Middle frontal gyrus (tissue), 1 donor: ENCODE results near the gene PPP2R2D.

ENCODE experiments used
- DNase-seq: peaks from one replicate; pipeline ENCODE4 v3.0.0-alpha.2; 2015; ENCODE audit warnings: low spot score; ENCODE audit errors: extremely low spot score

The PPP2R2D gene

DNA sequence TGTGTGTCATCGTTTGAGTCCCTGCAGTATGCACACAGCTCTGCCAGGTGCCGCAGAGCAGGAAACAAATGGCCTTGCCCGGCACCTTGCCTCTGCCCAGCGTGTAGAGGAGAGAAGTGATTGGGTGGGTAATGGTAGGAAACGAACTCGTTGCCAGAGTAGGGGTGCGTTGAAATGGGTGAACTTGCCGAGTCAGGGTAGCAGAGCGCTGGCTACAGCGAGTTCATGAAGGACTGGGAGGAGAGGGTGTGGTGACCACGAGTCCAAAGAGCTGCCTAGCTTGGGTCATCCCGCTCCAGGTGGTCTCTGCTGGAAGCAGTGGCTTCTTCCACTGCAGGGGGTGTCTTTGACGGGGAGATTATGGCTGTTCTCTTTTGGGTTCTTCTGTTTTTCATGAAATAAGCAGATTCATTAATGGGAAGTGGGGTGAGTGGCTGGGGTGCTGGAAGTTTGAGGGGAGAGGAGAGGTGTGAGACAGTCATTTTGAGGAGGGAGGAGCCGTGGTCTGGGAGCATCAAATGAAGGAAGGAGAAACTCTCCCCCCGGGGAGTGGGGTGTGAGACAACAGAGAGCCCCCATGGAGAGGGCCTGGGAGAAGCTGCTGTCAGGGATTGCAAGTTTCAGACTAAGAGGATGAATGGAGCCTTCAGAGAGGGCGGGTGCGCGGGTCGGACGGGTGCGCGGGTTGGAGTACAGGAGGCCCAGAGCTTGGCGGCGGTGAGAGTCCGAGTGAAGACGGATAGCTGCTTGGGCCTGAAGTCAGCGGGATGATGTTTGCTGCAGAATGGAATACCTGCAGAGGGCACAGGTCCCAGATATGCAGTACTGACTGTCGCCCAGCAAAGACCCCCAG, 26.2 kb downstream of the PPP2R2D start:
- no peak for DNase-seq

DNA sequence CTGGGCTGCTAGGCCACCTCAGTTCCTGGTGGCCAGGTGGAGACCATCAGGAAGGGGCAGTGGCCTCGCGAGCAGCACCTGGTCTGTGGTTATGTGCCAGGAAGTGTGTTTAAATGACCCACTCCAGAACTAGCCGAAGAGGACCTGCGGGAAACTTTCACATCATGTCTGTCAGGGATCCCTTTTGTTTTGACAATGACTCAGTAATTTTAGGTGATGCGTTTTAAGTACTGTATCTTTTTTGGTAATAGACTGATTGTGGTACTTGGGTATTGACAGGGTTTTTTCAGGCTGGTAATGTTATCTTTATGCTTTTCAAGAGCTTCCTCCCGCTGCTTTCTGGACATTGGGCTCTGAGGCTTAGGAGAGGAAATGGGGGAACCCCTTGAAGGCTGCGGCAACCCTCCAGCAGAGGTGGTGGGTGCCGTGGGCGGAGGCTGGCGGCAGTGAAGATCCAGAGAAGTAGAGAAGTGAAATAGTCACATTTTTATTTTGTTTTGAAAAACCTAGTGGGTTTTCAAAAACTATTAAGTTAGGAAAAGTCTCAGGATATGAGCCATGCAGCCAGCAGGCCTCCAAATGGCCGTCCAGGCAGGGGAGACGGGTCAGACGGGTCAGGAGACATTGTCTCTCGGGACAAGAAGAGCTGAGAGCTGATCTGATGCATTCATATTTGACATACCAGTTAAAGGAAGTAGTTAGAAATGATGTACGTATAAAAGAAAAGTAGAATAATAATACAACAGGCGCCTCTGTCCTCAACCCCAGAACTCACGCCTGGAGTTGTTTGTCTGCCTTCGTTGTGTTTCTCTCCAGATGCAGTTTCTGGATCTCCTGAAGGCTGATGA, 27.7 kb downstream of the PPP2R2D start:
- no peak for DNase-seq

DNA sequence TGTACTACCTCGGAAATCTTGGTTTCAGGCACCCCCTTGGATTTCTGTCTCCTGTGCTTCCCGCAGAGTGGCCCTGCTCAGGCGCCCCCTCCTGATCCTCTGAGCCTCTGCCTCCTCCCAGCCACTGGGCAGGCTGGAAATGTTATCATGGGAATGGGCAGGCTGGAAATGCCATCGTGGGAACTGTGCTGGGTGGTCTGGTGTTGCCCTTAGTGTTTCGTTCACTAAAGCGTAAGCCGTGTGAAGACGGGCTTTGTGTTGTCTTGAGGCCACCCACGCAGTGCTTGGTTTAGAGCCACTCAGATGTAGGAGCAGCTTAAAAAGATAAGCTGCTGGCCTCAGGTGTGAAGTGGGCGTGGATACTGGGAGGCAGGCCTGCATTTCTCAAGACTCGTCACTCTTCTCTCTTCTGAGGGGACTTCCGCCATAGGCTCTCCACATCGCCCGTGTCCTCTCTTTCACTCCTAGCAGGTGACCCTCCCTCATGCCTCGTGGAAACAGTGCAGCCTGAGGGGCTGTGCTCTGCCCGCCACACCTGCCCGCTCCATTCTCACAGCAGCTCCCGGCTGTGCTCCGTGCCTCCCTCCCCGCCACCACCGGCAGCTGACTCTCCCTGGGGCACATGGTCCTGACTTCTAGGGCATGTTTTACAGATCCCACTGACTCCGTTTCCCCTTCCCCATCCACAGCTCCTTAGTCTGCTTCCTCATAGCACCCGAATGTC, 28.5 kb downstream of the PPP2R2D start:
- DNase-seq: no peak

DNA sequence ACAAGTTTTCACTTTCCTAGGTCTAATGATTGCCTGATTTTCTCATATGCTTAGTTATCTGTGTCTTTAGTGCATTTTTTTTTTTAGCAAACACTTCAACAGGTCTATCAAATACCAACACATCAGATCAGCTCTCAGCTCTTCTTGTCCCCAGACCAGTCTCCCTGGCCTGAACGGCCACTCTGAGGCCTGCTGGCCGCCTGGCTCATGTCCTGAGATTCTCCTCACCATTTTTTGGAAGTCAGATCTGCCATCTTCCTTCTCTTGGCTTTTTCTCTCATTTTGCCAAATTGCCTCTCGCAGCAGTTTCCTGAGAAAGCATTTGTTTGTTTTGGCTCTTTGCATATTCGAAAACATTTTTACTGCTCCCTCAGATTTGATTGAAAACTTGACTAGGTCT, 29.3 kb downstream of the PPP2R2D start:
- DNase-seq: no peak

DNA sequence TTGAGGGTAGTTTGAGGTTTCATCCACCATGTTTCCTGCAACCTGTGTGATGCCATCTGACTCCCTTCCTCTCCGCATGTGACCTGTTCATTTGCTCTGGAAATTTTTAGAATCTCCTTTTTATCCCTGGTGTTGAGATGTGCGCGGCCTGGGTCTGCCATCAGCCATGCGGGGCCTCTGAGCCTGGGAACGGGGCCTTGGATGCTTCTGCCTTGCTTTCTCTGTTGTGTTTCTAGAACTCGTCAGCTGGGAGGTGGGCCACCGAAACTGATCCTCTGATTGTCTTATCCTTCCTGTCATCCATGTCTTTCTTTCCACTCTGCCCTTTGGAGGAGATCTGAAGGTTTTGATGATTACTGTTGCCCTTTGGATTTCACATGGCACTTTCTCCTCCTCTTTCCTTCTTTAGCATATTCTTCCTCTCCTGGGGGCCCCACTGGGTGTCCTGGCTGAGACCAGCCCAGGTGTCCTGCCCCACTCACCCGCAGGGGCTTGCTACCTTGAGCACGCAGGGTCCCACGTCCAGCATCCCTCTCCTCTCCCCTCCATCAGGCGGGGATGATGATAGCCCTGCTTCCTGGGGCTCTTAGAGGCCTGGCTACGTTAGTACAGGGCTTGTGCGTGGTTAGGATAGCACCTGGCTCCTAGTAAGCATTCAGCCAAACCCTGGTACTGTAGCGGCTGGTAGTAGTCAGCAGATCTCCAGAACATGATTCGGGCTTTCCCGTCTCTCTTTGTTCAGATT, 29.9 kb downstream of the PPP2R2D start:
- no peak for DNase-seq

DNA sequence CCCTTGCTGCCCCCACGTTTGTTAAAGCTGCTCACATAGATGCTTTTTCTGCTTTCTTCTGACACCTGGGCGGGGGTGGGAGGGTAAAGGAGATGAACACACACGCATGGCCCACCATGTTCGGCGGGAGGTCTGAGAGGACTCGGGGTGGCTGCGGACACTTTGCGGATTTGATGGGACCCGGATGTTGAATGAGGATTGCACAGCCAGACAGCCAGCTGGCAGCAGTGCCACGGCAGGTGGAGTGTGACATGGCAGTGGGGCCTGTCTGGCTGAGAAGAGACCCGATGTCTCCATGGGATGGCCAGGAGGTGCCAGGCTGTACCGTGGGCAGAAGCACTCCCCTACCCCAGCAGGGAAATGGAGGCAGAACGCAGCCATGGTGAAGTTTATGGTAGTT, 31.2 kb downstream of the PPP2R2D start:
- DNase-seq: no peak

DNA sequence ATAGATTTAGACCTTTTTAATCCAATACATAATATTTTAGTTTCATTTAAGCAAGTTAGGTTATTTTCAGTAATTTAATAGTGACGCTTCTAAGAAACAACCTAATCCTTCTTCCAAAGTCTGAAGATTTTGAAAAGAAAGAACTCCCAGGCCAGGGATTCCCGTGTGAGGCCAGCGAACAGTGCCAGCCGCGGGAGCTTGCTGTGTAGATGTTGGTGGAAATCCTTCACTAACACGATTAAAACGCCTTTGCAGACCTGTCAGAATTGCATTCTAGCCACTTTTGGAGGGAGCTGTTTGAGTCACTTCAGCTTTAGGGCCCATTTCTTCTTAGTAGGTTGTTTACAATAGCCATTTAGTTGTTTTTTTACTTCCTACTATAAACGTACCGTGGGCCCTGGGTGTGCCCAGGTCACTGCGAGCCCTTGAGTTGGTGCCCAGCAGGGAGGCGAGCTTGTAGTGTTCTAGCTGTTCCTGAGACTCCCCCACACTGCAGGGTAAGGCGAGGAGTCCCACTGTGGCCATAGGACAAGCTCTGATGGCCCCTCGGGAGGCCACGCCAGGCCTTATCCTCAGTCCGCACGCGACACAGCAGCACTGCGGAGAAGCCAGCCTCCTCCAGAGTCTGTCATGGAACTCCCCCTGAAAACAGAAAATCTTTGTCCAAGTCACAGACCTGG, 32.3 kb downstream of the PPP2R2D start:
- DNase-seq: no peak

DNA sequence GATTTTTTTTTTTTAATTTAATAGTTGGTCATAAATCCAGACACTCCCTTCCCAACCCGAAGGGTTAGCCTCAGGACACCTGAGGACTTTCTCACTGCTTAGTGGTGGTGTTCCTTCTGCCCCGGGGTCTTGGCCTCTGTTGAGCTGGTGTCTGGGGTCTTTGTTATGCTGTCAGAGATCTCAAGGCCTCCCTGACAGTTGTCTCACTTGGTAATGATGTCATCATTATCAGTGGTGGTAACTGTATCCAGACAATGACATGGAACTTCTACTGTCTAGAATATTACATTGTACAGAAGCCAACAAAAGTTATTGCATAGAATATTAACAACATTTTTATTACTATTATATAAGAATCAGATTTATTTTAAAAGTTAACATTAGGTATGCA, 32.9 kb downstream of the PPP2R2D start:
- DNase-seq: no peak

DNA sequence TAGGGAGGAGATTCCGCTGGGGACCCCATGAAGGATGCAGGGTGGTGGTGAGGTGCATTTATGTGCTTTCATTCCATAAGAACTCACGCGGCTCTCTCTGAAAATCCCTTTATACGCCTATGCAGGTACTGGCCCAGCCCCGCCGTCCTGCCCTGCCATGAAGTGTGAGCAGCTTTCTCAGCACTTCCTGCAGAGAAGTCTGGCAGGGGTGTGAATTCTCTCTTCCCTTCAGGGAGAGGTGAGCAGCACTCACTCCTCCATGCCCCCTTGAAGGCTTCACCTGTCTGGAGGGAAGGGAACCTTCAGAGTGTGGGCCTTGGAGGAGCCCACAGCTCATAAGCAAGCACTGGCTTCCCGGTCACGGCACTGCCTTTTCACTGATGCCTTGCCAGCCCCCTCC, 34.0 kb downstream of the PPP2R2D start:
- no peak for DNase-seq

DNA sequence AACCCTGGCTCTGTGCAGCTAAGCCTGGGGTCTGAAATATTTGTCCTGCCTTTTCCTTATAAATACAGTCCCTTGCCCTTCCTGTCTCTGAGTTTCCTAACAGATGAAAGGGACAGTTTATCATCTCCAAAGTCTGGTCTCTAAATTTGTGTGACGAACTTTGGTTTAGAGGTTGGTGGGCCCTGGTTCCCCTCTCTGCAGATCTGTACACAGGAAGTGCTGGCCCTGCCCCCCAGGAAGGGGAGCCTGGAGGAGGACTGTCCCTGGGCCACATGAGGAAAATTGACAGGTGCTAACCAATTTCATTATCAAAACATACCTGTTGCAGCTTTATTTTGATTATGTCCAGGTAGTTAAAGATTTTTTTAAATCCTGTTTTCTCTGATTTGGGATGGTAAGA, 34.5 kb downstream of the PPP2R2D start:
- no peak for DNase-seq

DNA sequence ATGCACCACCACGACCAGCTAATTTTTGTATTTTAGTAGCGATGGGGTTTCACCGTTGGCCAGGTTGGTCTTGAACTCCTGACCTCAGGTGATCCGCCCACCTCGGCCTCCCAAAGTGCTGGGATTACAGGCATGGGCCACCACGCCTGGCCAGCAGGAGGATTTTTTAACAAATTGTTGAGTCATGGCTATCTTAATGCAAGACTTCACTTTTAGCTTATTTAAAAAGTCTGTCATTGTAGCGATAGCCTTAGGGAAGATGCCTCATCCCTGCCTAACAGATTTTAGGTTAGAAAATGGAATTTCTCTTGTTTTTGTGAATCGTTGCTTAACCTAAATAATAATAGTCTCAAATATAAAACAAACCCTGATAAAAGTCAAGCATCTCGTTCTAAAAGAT, 35.5 kb downstream of the PPP2R2D start:
- DNase-seq: no peak

DNA sequence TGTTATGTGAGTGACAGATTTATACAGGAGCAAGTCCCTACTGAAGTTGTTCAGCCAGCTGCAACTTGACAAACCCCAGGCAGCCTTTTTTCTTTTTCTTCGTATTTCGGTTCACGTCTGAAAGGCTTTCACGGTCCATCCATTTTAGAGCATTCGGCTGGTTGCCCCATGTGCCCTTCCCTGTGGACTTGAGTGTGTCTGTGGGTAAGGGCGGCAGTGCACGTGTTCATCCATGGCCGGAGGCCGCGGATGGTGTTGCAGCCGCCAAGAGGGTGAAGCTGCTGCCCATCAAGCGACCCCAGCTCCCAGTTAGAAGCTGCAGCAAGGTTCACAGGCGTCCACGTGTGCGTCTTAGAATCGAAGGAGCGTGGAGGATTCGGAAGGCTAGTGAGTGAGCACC, 35.9 kb downstream of the PPP2R2D start:
- no peak for DNase-seq

DNA sequence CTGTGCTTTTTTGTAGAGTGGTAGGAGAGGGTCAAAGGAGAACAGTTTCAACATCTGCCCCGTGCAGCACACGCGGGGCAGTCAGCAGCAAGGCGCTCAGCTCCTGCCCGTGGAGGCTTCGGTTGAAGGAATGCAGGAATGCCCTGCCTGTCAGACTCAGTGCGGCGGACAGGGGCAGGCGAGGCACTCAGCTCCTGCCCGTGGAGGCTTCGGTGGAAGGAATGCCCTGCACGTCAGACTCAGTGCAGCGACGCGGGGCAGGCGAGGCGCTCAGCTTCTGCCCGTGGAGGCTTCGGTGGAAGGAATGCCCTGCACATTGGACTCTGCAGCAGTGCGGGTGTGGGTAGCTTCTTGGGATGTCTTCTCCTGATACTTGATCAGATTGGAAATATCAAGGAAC, 37.0 kb downstream of the PPP2R2D start:
- DNase-seq: no peak

DNA sequence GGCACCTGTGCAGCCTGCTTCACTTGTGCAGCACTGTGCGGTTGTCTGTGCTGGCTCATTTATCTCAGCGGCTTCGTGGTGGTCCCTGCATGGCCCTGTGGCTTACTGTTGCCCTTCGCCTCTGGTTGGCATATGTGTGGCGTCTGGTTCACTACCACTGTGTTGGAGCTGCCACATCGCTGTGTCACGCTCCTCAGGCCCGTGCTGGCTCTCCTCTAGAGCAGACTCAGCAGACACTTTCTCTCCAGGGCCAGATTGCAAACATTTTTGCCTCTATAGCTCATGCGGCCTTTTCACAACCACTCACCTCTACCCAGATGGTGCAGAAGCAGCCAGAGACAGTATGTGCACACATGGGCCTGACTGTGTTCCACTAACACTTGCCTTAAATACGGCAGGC, 37.9 kb downstream of the PPP2R2D start:
- no peak for DNase-seq

DNA sequence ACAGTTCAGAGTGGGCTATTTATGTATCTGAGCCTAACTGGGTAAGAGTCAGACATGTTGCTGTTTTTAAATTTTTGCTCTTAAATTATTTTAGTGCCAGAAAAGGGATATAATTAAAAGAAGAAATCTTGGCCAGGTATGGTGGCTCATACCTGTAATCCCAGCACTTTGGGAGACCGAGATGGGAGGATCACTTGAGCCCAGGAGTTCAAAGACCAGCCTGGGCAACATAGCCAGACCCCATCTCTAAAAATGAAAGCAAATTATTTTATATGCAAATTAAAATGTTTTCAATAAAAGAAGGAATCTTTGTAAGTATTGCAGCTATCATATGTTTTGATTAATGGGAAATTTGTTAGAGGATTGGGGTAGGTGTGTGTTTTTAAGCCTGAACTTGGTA, 41.6 kb downstream of the PPP2R2D start:
- no peak for DNase-seq

DNA sequence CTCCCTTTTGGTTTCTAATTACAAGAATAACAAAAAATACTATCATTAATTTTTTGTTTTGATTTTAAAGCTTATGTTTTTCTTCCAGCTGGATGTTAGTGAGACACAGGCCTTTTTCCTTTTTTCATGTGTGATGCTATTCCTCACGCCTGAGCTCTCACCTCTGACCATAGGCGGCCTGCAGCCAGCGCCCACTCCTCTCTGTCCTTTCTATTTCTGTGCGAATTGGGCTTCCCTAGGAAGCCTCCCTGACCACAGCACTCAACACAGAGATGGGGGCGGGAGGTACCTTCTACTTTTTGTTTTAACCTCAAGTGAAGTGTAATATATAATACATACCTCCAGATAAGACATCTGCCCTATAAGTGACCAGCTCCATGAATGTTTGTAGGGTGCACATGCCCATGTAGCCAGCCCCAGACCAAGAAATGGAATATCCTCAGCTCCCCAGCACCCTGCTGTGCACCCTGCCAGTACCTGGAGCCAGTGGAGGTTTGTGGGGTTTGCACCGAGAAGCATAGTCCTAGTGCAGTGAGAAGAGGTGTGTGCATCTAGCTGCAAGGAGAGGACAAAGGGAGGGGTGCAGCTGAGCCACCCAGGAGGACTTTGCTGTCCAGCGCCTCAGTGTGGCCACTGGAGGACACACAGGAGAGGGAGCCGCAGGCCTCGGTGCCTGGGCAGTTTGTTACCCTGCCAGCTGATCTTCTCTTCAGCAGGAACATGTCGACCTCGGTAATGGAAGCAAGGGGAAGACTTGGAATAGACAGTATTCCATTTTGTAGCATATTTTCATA, 42.4 kb downstream of the PPP2R2D start:
- no peak for DNase-seq

DNA sequence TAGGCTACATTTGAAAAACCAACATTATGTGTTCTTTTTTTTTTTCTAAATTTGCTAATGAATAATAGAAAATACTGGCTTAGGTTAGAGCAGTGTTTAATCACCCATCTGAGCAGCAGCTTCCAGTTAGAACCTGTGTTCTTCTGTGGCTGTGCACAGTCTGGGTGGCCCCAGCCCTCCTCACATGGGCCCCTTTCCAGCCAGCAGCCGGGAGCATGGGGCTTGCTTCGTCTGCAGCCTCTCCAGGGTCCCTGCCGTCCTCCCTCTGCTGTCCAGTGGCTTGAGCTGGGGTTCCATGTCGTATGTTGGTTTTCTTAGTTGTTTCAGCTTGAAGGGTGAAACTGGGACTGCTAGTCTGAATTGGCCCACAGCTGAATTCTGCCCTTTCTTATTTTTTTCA, 43.6 kb downstream of the PPP2R2D start:
- DNase-seq: no peak

DNA sequence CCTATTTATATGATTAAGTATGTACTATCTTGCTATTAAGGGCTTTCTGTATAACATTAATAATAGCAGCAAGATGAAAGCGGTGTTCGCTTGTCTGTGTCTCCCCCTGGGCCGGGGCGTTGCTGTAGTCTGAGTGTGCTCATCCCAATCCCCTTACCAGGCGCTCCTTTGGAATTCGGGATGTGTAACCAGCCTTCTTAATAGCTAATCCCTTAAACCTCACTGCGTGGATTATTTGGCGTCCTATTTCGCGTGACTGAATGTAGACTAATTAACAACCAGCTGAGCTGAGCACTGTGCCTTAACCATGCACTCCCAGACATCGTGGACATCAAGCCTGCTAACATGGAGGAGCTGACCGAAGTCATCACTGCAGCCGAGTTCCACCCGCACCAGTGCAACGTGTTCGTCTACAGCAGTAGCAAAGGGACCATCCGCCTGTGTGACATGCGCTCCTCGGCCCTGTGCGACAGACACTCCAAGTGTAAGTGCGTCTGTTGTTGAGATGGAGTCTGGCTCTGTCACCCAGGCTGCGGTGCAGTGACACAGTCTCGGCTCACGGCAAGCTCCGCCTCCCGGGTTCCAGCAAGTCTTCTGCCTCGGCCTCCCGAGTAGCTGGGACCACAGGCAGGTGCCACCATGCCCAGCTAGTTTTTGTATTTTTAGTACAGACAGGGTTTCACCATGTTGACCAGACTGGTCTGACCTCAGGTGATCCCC, 44.3 kb downstream of the PPP2R2D start:
- DNase-seq: no peak

DNA sequence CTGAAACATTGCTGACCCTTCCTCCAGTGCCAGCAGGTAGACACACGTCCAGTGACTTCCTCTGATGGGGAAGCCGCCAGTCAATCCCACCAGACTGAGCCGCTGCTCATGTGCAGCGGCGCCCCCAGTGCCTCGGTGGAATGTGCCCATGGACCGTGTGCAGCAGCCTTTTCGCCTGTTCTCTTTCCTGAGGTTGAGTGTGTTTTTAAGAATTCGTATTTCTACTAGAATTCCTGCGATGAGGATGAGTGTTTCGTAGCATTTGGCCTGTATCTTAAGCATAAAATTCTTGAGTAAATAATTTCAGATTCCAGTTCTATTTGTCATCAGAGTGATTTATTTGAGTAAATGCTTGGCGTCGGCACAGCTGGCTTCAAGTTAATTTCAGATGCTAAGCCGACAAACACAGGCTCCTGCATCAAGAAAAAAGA, 45.5 kb downstream of the PPP2R2D start:
- no peak for DNase-seq
